ENCODE results near the gene DGKB.

DGKB gene

DNA sequence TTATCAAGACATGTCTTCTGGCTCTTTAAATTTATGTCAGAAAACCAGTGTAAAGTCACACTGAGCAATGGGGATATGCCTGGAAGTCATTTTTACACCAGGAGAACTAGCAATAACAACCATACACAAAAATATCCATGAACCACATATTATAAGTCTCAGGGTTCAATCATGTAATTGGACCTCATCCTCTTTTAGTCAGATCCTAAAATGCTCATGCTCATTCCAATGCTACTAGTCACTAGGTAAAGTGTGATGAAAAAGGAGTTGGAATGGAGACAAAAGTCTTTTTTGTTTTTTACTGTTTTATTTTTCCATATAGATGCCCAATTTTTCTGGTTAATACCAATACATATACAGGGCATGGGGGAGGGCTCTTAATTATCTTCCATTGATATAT is 306.1 kb downstream of the DGKB start (continued):
- TF ChIP-seq, protein P1, sequence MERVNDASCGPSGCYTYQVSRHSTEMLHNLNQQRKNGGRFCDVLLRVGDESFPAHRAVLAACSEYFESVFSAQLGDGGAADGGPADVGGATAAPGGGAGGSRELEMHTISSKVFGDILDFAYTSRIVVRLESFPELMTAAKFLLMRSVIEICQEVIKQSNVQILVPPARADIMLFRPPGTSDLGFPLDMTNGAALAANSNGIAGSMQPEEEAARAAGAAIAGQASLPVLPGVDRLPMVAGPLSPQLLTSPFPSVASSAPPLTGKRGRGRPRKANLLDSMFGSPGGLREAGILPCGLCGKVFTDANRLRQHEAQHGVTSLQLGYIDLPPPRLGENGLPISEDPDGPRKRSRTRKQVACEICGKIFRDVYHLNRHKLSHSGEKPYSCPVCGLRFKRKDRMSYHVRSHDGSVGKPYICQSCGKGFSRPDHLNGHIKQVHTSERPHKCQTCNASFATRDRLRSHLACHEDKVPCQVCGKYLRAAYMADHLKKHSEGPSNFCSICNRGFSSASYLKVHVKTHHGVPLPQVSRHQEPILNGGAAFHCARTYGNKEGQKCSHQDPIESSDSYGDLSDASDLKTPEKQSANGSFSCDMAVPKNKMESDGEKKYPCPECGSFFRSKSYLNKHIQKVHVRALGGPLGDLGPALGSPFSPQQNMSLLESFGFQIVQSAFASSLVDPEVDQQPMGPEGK (CRISPR knock-in tag; IDR thresholded peaks at IDR 0.05; ENCODE audit: borderline replicate concordance) = no peak
- no peak for TF ChIP-seq RARB (CRISPR knock-in tag; IDR thresholded peaks at IDR 0.05)
- TF ChIP-seq, protein P2, sequence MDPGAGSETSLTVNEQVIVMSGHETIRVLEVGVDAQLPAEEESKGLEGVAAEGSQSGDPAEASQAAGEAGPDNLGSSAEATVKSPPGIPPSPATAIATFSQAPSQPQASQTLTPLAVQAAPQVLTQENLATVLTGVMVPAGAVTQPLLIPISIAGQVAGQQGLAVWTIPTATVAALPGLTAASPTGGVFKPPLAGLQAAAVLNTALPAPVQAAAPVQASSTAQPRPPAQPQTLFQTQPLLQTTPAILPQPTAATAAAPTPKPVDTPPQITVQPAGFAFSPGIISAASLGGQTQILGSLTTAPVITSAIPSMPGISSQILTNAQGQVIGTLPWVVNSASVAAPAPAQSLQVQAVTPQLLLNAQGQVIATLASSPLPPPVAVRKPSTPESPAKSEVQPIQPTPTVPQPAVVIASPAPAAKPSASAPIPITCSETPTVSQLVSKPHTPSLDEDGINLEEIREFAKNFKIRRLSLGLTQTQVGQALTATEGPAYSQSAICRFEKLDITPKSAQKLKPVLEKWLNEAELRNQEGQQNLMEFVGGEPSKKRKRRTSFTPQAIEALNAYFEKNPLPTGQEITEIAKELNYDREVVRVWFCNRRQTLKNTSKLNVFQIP (CRISPR knock-in tag; IDR thresholded peaks at IDR 0.05; ENCODE audit: borderline replicate concordance, low read depth) = no peak
- no peak for TF ChIP-seq TCF4 (CRISPR knock-in tag; IDR thresholded peaks at IDR 0.05; ENCODE audit: borderline replicate concordance)
- TF ChIP-seq BACH2 (CRISPR knock-in tag; IDR thresholded peaks at IDR 0.05; ENCODE audit: borderline replicate concordance) = no peak
- no peak for TF ChIP-seq ZFP30 (CRISPR knock-in tag; IDR thresholded peaks at IDR 0.05)

DNA sequence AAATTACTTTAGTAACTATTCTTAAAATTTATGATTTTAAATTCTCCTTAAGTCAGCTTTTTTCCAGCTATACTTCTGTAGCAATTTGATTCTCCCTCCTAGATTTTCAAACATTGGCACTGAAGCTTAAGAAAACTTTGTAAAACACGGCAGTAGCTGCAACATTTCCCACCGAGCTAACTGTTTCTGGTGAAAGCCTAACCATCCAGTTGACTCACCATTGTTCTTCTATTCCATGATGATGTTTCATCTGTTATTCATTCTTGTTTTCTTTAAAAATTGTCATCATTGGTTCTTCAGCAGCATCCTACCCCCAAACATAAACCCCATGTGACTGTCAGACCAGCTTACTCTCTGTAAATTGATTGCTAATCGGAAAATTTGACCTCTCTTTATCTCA is 312.3 kb downstream of the DGKB start:
- ATAC-seq = no peak
- TF ChIP-seq BACH2 (CRISPR knock-in tag; IDR thresholded peaks at IDR 0.05; ENCODE audit: borderline replicate concordance) (no peak), ZFP30 (CRISPR knock-in tag; IDR thresholded peaks at IDR 0.05) (no peak), CSDC2 (CRISPR knock-in tag; IDR thresholded peaks at IDR 0.05) (no peak), ESRRG (CRISPR knock-in tag; IDR thresholded peaks at IDR 0.05) (no peak), ARNTL (CRISPR knock-in tag; IDR thresholded peaks at IDR 0.05; ENCODE audit: borderline replicate concordance, low read depth) (no peak), SNAI2 (CRISPR knock-in tag; IDR thresholded peaks at IDR 0.05) (no peak), ISL1 (CRISPR knock-in tag; IDR thresholded peaks at IDR 0.05) (no peak), PPARA (CRISPR knock-in tag; IDR thresholded peaks at IDR 0.05; ENCODE audit: borderline replicate concordance) (no peak), ZNF8 (CRISPR knock-in tag; IDR thresholded peaks at IDR 0.05) (no peak)
- TF ChIP-seq, protein P3, sequence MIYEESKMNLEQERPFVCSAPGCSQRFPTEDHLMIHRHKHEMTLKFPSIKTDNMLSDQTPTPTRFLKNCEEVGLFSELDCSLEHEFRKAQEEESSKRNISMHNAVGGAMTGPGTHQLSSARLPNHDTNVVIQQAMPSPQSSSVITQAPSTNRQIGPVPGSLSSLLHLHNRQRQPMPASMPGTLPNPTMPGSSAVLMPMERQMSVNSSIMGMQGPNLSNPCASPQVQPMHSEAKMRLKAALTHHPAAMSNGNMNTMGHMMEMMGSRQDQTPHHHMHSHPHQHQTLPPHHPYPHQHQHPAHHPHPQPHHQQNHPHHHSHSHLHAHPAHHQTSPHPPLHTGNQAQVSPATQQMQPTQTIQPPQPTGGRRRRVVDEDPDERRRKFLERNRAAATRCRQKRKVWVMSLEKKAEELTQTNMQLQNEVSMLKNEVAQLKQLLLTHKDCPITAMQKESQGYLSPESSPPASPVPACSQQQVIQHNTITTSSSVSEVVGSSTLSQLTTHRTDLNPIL (CRISPR knock-in tag; IDR thresholded peaks at IDR 0.05; ENCODE audit: low read depth) = no peak
- TF ChIP-seq, protein P2 (CRISPR knock-in tag; IDR thresholded peaks at IDR 0.05; ENCODE audit: borderline replicate concordance, low read depth) = no peak
- TF ChIP-seq, protein P4, sequence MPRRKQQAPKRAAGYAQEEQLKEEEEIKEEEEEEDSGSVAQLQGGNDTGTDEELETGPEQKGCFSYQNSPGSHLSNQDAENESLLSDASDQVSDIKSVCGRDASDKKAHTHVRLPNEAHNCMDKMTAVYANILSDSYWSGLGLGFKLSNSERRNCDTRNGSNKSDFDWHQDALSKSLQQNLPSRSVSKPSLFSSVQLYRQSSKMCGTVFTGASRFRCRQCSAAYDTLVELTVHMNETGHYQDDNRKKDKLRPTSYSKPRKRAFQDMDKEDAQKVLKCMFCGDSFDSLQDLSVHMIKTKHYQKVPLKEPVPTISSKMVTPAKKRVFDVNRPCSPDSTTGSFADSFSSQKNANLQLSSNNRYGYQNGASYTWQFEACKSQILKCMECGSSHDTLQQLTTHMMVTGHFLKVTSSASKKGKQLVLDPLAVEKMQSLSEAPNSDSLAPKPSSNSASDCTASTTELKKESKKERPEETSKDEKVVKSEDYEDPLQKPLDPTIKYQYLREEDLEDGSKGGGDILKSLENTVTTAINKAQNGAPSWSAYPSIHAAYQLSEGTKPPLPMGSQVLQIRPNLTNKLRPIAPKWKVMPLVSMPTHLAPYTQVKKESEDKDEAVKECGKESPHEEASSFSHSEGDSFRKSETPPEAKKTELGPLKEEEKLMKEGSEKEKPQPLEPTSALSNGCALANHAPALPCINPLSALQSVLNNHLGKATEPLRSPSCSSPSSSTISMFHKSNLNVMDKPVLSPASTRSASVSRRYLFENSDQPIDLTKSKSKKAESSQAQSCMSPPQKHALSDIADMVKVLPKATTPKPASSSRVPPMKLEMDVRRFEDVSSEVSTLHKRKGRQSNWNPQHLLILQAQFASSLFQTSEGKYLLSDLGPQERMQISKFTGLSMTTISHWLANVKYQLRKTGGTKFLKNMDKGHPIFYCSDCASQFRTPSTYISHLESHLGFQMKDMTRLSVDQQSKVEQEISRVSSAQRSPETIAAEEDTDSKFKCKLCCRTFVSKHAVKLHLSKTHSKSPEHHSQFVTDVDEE (CRISPR knock-in tag; IDR thresholded peaks at IDR 0.05) = no peak

DNA sequence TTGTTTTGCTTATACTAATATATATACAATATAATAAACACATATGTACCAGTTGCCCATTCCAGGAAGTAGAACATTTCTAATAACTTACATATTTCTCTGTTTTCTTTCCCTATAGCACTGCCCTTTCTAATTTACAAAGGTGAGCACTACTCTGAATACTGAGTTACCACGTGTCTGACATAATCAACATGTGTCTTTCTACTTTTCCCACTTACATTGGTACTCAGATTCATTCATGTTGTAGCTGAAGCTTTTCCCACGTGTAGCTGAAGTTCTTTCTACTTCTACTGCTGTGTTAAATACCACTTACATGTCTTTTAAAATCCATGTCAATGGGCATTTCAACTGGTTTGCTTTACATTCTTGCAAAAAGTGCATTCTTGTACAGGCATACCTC is 317.3 kb downstream of the DGKB start:
- no peak for ATAC-seq
- TF ChIP-seq, protein P5, sequence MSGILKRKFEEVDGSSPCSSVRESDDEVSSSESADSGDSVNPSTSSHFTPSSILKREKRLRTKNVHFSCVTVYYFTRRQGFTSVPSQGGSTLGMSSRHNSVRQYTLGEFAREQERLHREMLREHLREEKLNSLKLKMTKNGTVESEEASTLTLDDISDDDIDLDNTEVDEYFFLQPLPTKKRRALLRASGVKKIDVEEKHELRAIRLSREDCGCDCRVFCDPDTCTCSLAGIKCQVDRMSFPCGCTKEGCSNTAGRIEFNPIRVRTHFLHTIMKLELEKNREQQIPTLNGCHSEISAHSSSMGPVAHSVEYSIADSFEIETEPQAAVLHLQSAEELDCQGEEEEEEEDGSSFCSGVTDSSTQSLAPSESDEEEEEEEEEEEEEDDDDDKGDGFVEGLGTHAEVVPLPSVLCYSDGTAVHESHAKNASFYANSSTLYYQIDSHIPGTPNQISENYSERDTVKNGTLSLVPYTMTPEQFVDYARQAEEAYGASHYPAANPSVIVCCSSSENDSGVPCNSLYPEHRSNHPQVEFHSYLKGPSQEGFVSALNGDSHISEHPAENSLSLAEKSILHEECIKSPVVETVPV (CRISPR knock-in tag; IDR thresholded peaks at IDR 0.05) = no peak
- TF ChIP-seq ZFP30 (CRISPR knock-in tag; IDR thresholded peaks at IDR 0.05) = no peak
- TF ChIP-seq, protein P2 (CRISPR knock-in tag; IDR thresholded peaks at IDR 0.05; ENCODE audit: borderline replicate concordance, low read depth) = no peak
- TF ChIP-seq PPARA (CRISPR knock-in tag; IDR thresholded peaks at IDR 0.05; ENCODE audit: borderline replicate concordance) = no peak
- TF ChIP-seq, protein P1 (CRISPR knock-in tag; IDR thresholded peaks at IDR 0.05; ENCODE audit: borderline replicate concordance) = no peak
- TF ChIP-seq ZNF565 (CRISPR knock-in tag; conservative IDR thresholded peaks at IDR 0.05; ENCODE audit: low read depth) = no peak
- TF ChIP-seq, protein P4 (CRISPR knock-in tag; IDR thresholded peaks at IDR 0.05) = no peak
- no peak for TF ChIP-seq ZC3H10 (CRISPR knock-in tag; IDR thresholded peaks at IDR 0.05)
- no peak for TF ChIP-seq ISL1 (CRISPR knock-in tag; IDR thresholded peaks at IDR 0.05)
- no peak for TF ChIP-seq ARNTL (CRISPR knock-in tag; IDR thresholded peaks at IDR 0.05; ENCODE audit: borderline replicate concordance, low read depth)
- TF ChIP-seq CSDC2 (CRISPR knock-in tag; IDR thresholded peaks at IDR 0.05) = no peak
- TF ChIP-seq RARB (CRISPR knock-in tag; IDR thresholded peaks at IDR 0.05) = no peak
- no peak for TF ChIP-seq ESRRG (CRISPR knock-in tag; IDR thresholded peaks at IDR 0.05)

All from SK-N-SH treated with all-trans-retinoic acid at 6 μM for 48 hours (cell line).